Keratinocyte (primary cell): ENCODE measurements around the gene CDH16.

Experiments
- EZH2 ChIP-seq: IDR thresholded peaks from one replicate; pipeline ENCODE4 v1.6.1; 2012; ENCODE audit warnings: inconsistent platforms, mild to moderate bottlenecking, low read length, moderate library complexity
- TF ChIP-seq, protein P1 (sequence below), 3 experiments: IDR thresholded peaks in 1 of 3; conservative IDR thresholded peaks in 1 of 3; optimal IDR thresholded peaks in 1 of 3; 2 replicates in 2 of 3; 3 replicates in 1 of 3; pipeline versions ENCODE3 to v1.5.1; 2011; ENCODE audit warnings: low read length in 3 of 3, mild to moderate bottlenecking in 3 of 3, moderate library complexity in 2 of 3, control low read depth in 1 of 3, inconsistent platforms in 1 of 3; ENCODE audit not compliant: insufficient read depth in 2 of 3; ENCODE audit errors: extremely low read depth in 1 of 3

DNA sequence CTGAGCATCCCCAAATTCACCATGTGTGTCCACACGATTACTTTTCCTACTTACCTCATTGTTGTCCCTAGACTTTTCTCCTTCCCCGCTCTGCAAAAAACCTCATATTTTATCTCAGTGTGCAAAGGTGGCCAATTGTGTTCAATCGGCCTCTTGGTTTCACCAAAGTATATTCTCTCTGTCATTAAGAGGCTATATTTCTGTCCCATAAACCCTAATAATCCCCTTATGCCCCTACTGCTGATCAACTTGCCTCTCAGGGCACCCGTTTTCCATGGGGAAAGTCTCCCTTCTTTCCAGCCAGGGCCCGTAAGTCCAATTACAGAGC, 28.3 kb upstream of the CDH16 start:
- TF ChIP-seq, protein P1, sequence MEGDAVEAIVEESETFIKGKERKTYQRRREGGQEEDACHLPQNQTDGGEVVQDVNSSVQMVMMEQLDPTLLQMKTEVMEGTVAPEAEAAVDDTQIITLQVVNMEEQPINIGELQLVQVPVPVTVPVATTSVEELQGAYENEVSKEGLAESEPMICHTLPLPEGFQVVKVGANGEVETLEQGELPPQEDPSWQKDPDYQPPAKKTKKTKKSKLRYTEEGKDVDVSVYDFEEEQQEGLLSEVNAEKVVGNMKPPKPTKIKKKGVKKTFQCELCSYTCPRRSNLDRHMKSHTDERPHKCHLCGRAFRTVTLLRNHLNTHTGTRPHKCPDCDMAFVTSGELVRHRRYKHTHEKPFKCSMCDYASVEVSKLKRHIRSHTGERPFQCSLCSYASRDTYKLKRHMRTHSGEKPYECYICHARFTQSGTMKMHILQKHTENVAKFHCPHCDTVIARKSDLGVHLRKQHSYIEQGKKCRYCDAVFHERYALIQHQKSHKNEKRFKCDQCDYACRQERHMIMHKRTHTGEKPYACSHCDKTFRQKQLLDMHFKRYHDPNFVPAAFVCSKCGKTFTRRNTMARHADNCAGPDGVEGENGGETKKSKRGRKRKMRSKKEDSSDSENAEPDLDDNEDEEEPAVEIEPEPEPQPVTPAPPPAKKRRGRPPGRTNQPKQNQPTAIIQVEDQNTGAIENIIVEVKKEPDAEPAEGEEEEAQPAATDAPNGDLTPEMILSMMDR (optimal IDR thresholded peaks at IDR 0.05 in 1 of 3, IDR thresholded peaks at IDR 0.05 in 1 of 3, conservative IDR thresholded peaks at IDR 0.05 in 1 of 3; ENCODE audit: extremely low read depth in 1 of 3, insufficient read depth in 2 of 3, low read length in 3 of 3), result no peak
- no peak for TF ChIP-seq EZH2
